GM12878 (cell line): Measurements from ENCODE around the gene ADCK1. TPM values are rescaled to one million over a fixed set of nuclear protein-coding genes. Genes with fewer than 3 reads are reported as not detected.
A peak's percentile ranks its signal among the peaks of the same experiment; 100 is the strongest.

Source experiments
- ATAC-seq: fragments of 200-7000 bp; cut with Tn5 transposase; 3 replicates; pipeline ENCODE4 v1.9.1; 2020; ENCODE audit warnings: mild to moderate bottlenecking, moderate library complexity
- BruUV-seq: library from RNA; stranded (reverse); fragments of 400-500 nt; replicated peaks from 2 replicates; lab custom pipeline; 2021; lab: Mats Ljungman, UMichigan
- CTCF ChIA-PET: fragments of 300-600 bp; sonication (Branson Sonifier 250); formaldehyde crosslinking; extraction: SDS; loops from one replicate; lab custom pipeline; 2021; ENCODE audit warnings: inconsistent platforms; lab: Yijun Ruan, JAX
- POLR2A ChIA-PET: fragments of 350-600 bp; formaldehyde crosslinking; extraction: SDS; loops from one replicate; lab custom pipeline; 2021; ENCODE audit warnings: inconsistent platforms; lab: Charles Lee
- RAD21 ChIA-PET: fragments of 300-600 bp; sonication (Branson Sonifier 250); formaldehyde crosslinking; loops from one replicate; lab custom pipeline; 2023; ENCODE audit warnings: antibody characterized with exemption; ENCODE audit not compliant: unreplicated experiment; lab: Charles Lee
- SMC1A ChIA-PET: fragments of 300-600 bp; sonication (Branson Sonifier 250); formaldehyde crosslinking; loops from one replicate; lab custom pipeline; 2023; ENCODE audit not compliant: unreplicated experiment, uncharacterized antibody; lab: Charles Lee
- DNase-seq: peaks from one replicate; pipeline ENCODE4 v3.0.0-alpha.2; 2011; ENCODE audit warnings: low read depth, low spot score
- FAIRE-seq: peaks from 3 replicates; lab custom pipeline; 2011; peaks lifted over from hg19 to GRCh38; lab: Jason Lieb, UNC
- H2AFZ ChIP-seq: 2 replicates; pipeline ENCODE4 v1.6.0; 2011; ENCODE audit warnings: low read depth, low read length, control low read depth; ENCODE audit not compliant: control insufficient read depth
- H3K27ac ChIP-seq: 2 replicates; pipeline ENCODE4 v1.5.1; 2011; ENCODE audit warnings: control low read depth; ENCODE audit not compliant: control insufficient read depth, insufficient read depth
- H3K27me3 ChIP-seq, 2 experiments: replicated peaks in 1 of 2; 2 replicates each; pipeline versions ENCODE4 v1.6.0 to v1.6.1; 2011; ENCODE audit warnings: low read length in 1 of 2; ENCODE audit not compliant: control insufficient read depth in 2 of 2, insufficient read depth in 2 of 2
- H3K36me3 ChIP-seq, 2 experiments: 2 replicates each; pipeline ENCODE4 v1.5.1; 2011; ENCODE audit warnings: low read length in 1 of 2; ENCODE audit not compliant: control insufficient read depth in 2 of 2, insufficient read depth in 2 of 2
- H3K4me1 ChIP-seq: 2 replicates; pipeline ENCODE4 v1.6.1; 2011; ENCODE audit warnings: mild to moderate bottlenecking, low read length, moderate library complexity, mixed read lengths; ENCODE audit not compliant: control insufficient read depth, insufficient read depth
- H3K4me2 ChIP-seq: 2 replicates; pipeline ENCODE4 v1.6.0; 2011; ENCODE audit warnings: control low read depth; ENCODE audit not compliant: control insufficient read depth, insufficient read depth
- H3K4me3 ChIP-seq: fragments of 200-600 bp; sonication (generic); 2 replicates; pipeline ENCODE4 v1.5.1; 2016
- H3K79me2 ChIP-seq: 2 replicates; pipeline ENCODE4 v1.6.0; 2011; ENCODE audit warnings: low read length; ENCODE audit not compliant: control insufficient read depth, insufficient read depth
- H3K9ac ChIP-seq: 2 replicates; pipeline ENCODE4 v1.8.0; 2011; ENCODE audit warnings: low read length, control low read depth, mixed read lengths; ENCODE audit not compliant: control insufficient read depth, insufficient read depth
- H3K9me3 ChIP-seq: replicated peaks from 3 replicates; pipeline ENCODE4 v1.5.1; 2011; ENCODE audit warnings: mild to moderate bottlenecking, low read length; ENCODE audit not compliant: control insufficient read depth, insufficient read depth
- H4K20me1 ChIP-seq: 2 replicates; pipeline ENCODE4 v1.6.0; 2011; ENCODE audit not compliant: control insufficient read depth, insufficient read depth
- E2F4 ChIP-seq: IDR thresholded peaks from 2 replicates; pipeline ENCODE4 v1.6.1; 2012; ENCODE audit warnings: low read depth, low read length, improper control_type of control experiment
- FOS ChIP-seq: IDR thresholded peaks from 3 replicates; pipeline ENCODE4 v1.6.1; 2011; ENCODE audit warnings: borderline replicate concordance; ENCODE audit not compliant: insufficient read length; ENCODE audit errors: extremely low read depth
- HCFC1 ChIP-seq: fragments of 150-350 bp; IDR thresholded peaks from 2 replicates; pipeline ENCODE4 v1.6.1; 2014; ENCODE audit warnings: low read length
- LARP7 ChIP-seq: fragments of 450-650 bp; IDR thresholded peaks from 2 replicates; pipeline ENCODE4 v1.6.1; 2017; ENCODE audit warnings: mild to moderate bottlenecking
- MXI1 ChIP-seq: fragments of 150-350 bp; IDR thresholded peaks from 2 replicates; pipeline ENCODE4 v1.6.1; 2011; ENCODE audit warnings: low read depth, mild to moderate bottlenecking, inconsistent platforms, low read length, improper control_type of control experiment
- RELB ChIP-seq: fragments of 450-650 bp; IDR thresholded peaks from 2 replicates; pipeline ENCODE4 v1.6.1; 2017; ENCODE audit warnings: low read depth, mild to moderate bottlenecking, moderate library complexity
- STAT1 ChIP-seq: fragments of 450-650 bp; conservative IDR thresholded peaks from 2 replicates; pipeline ENCODE4 v1.6.1; 2014; ENCODE audit warnings: antibody characterized with exemption, mild to moderate bottlenecking
- STAT3 ChIP-seq: IDR thresholded peaks from 2 replicates; pipeline ENCODE4 v1.6.1; 2011; ENCODE audit warnings: low read depth, low read length, improper control_type of control experiment
- TAF1 ChIP-seq: IDR thresholded peaks from 2 replicates; pipeline ENCODE4 v1.6.1; 2011; ENCODE audit warnings: mild to moderate bottlenecking, low read depth, low read length, borderline replicate concordance
- WGBS: methylation state at CpG from one replicate; pipeline ENCODE4 v1.1.6; 2016; ENCODE audit warnings: low lambda C conversion rate; ENCODE audit not compliant: insufficient replicate concordance, insufficient coverage; ENCODE audit errors: missing lambda C conversion rate; 5-methylcytosine and 5-hydroxymethylcytosine counted together
- in situ Hi-C: fragments of 300-500 bp; cut with MboI; formaldehyde crosslinking; loops from 9 replicates; pipeline ENCODE4 v1.14.3; 2018; ENCODE audit warnings: mixed read lengths
- intact Hi-C: fragments of 100-400 bp; cut with micrococcal nuclease; formaldehyde crosslinking; loops from one replicate; pipeline ENCODE4 v1.14.2; 2022; ENCODE audit not compliant: unreplicated experiment
- polyA plus RNA-seq, 11 experiments: library from polyadenylated mRNA; depleted of rRNA in 4 of 11; unstranded in 6 of 11; stranded (reverse) in 5 of 11; fragments of >200 nt; fragmentation: Nextera tagmentation in 4 of 11; fragmentation: Illumina TruSeq in 1 of 11; extraction: Ambion mirVana in 4 of 11; extraction: Trizol in 1 of 11; gene quantifications; 1 replicate in 1 of 11; 2 replicates in 10 of 11; pipeline versions ENCODE4 v1.2.1 to v1.2.3, GENCODE V29; 2011 to 2016; ENCODE audit warnings: inconsistent platforms in 2 of 11, missing spikeins in 2 of 11, low read depth in 1 of 11
- total RNA-seq, 4 experiments: library from RNA; depleted of rRNA in 3 of 4; stranded (reverse); fragments of >200 nt in 3 of 4; fragmentation: Illumina TruSeq in 1 of 4; extraction: Trizol in 1 of 4; gene quantifications; 2 replicates each; pipeline versions ENCODE4 v1.2.1 to v1.2.3, GENCODE V29; 2013 to 2021

ADCK1 gene
- total and polyA plus RNA-seq, 10 of the 15 experiments (the other 5 are each of a cell fraction or from before 2014, with no cell fraction given): 3.3 to 8.5 (median 5.1) TPM

DNA sequence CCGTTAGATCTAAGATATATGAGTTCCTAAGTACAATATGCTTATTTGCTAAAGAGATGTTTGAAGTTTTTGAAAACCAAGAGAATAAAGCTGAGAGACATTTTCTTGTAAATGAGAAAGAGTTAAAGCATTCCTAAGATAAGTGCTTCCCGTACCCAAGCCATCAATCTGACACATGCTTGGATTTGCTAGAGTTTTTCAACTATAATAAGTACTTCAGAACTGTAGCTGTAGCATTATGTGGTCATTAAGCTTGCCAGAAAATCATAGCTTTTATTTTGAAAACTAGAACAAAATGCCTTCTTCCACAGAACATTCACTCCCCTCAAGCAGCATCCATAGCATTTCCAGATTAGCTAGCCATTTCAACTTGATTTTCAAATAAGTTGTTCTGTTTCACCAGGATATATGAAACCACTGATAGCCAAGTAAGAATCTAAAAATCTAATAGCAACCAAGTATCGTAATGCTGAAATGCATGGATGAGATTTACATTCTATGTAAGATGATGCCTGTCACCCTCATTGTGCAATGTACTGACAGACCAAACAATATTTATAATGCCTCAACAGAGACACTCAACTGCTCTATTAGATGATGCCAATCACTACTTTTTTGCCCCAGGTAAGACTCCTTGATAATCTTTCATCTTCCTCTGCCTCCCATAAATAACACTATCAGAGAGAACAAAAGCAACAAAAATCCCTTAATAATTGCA lies 47.0 kb upstream of the ADCK1 start:
- BruUV-seq: TSS peak; percentile 4
- Histone ChIP-seq H4K20me1 (peaks cover 3% of the 10 kb centered on the region), H3K27ac (no peak overlapping the region), H3K36me3 (peaks cover 0 to 24% of the 10 kb centered on the region in 2 experiments; a peak in 2 of 4 replicates), H3K79me2 (peaks cover 16% of the 10 kb centered on the region), H3K4me2 (no peak overlapping the region), H3K9me3 (no peaks in the 10 kb centered on the region; the same call in 2 of the 3 replicates), H3K27me3 (no peaks in the 10 kb centered on the region), H3K9ac (no peak overlapping the region), H3K4me1 (no peaks in the 10 kb centered on the region), H3K4me3 (no peak overlapping the region), H2AFZ (no peak overlapping the region)
- ATAC-seq (no peak), DNase-seq (no peak), FAIRE-seq (no peak)
- RAD21 ChIA-PET: no interaction called here
- TF ChIP-seq STAT3: no peak
- TF ChIP-seq STAT1: no peak
- no peak for TF ChIP-seq E2F4
- no peak for TF ChIP-seq FOS
- TF ChIP-seq TAF1: no peak
- TF ChIP-seq LARP7: no peak
- TF ChIP-seq HCFC1: no peak
- no peak for TF ChIP-seq RELB
- no peak for TF ChIP-seq MXI1
- SMC1A ChIA-PET: interaction anchor here (0.7 to 1.4 kb wide), 6 partner anchors 9 to 294 kb away, joined by 3 read pairs; partner anchors contain the start of gene ADCK1
- 96% methylated on average over 3 of the region's 3 CpGs for WGBS
- POLR2A ChIA-PET: interaction anchor here (1.4 kb wide), 1 partner anchor 9 kb away, joined by 3 read pairs; no protein-coding TSS in a partner anchor
- intact Hi-C loops (no loop called here), in situ Hi-C loops (no loop called here)
- CTCF ChIA-PET: interaction anchor here (1.2 to 2.5 kb wide), 3 partner anchors 8 to 37 kb away, joined by 3 to 9 read pairs (median 3); partner anchors contain the start of gene SNW1
